AG20443 (cell line): Measurements from ENCODE around the gene WDR18.

Source experiments
- DNase-seq: peaks from one replicate; pipeline ENCODE4 v3.0.0; 2012; ENCODE audit warnings: low spot score, mixed read lengths

WDR18 gene

GRCh38 chr19:1008268-1009040 is 24.3 kb downstream of the WDR18 start:
- no peak for DNase-seq

GRCh38 chr19:1009041-1009980 is 25.2 kb downstream of the WDR18 start:
- DNase-seq, result no peak

GRCh38 chr19:1009981-1010538 is 25.9 kb downstream of the WDR18 start:
- no peak for DNase-seq

- no peak for DNase-seq
Measured at GRCh38 chr19:1010586-1011510, 26.7 kb downstream of the WDR18 start.

GRCh38 chr19:1011831-1012333 is 27.7 kb downstream of the WDR18 start:
- DNase-seq, result no peak

GRCh38 chr19:1012334-1012733 is 28.2 kb downstream of the WDR18 start:
- no peak for DNase-seq

- DNase-seq, result no peak
Measured at GRCh38 chr19:1013218-1013617, 29.1 kb downstream of the WDR18 start.

- DNase-seq, result no peak
Measured at GRCh38 chr19:1014161-1015060, 30.3 kb downstream of the WDR18 start.

GRCh38 chr19:1015061-1015781 is 31.1 kb downstream of the WDR18 start:
- DNase-seq, result no peak

- no peak for DNase-seq
Measured at GRCh38 chr19:1015782-1016646, 31.9 kb downstream of the WDR18 start.

GRCh38 chr19:1016647-1017114 is 32.5 kb downstream of the WDR18 start:
- peak; percentile 59 for DNase-seq

GRCh38 chr19:1017115-1017905 is 33.2 kb downstream of the WDR18 start:
- no peak for DNase-seq

- DNase-seq, result no peak
Measured at GRCh38 chr19:1017906-1018305, 33.8 kb downstream of the WDR18 start.

- DNase-seq, result no peak
Measured at GRCh38 chr19:1018393-1018792, 34.2 kb downstream of the WDR18 start.

GRCh38 chr19:1018932-1019615 is 34.9 kb downstream of the WDR18 start:
- DNase-seq, result no peak

- no peak for DNase-seq
Measured at GRCh38 chr19:1019616-1019961, 35.4 kb downstream of the WDR18 start.
